Liver (tissue), 9 donors: ENCODE results near the gene NBEA. TPM values are rescaled to one million over a fixed set of nuclear protein-coding genes. Genes with fewer than 3 reads are reported as not detected.

ENCODE experiments used
- DNase-seq: peaks from one replicate; pipeline ENCODE4 v3.0.0-alpha.2; 2017; ENCODE audit warnings: low spot score
- H3K27ac ChIP-seq, 2 donors: one replicate each; pipeline ENCODE4 v1.7.0; 2013; ENCODE audit warnings: inconsistent platforms in 2 of 2, low read length in 2 of 2, control low read depth in 1 of 2, low read depth in 1 of 2, mild to moderate bottlenecking in 1 of 2
- H3K27me3 ChIP-seq, 4 donors: one replicate each; pipeline versions ENCODE4 v1.6.1 to v1.7.0; 2013; ENCODE audit warnings: low read length in 3 of 4, inconsistent platforms in 1 of 4, mild to moderate bottlenecking in 1 of 4, moderate library complexity in 1 of 4; ENCODE audit not compliant: control insufficient read depth in 4 of 4, insufficient read depth in 4 of 4
- H3K36me3 ChIP-seq, 4 donors: one replicate each; pipeline versions ENCODE4 v1.6.1 to v1.7.0; 2013; ENCODE audit warnings: low read length in 3 of 4, mild to moderate bottlenecking in 3 of 4, low read depth in 1 of 4, moderate library complexity in 1 of 4; ENCODE audit not compliant: control insufficient read depth in 4 of 4, insufficient read depth in 3 of 4
- H3K4me1 ChIP-seq, 4 donors: one replicate each; pipeline versions ENCODE4 v1.6.1 to v1.7.0; 2013; ENCODE audit warnings: low read length in 3 of 4, mild to moderate bottlenecking in 3 of 4, moderate library complexity in 1 of 4; ENCODE audit not compliant: control insufficient read depth in 4 of 4, insufficient read depth in 4 of 4
- H3K4me3 ChIP-seq, 3 donors: one replicate each; pipeline versions ENCODE4 v1.6.1 to v1.7.0; 2013; ENCODE audit warnings: low read length in 3 of 3, control low read depth in 1 of 3, low read depth in 1 of 3, mild to moderate bottlenecking in 1 of 3
- H3K9ac ChIP-seq, 2 donors: one replicate each; pipeline ENCODE4 v1.7.0; 2013; ENCODE audit warnings: low read length in 2 of 2, mild to moderate bottlenecking in 2 of 2, moderate library complexity in 2 of 2, control low read depth in 1 of 2, low read depth in 1 of 2
- H3K9me3 ChIP-seq, 4 donors: one replicate each; pipeline versions ENCODE4 v1.6.1 to v1.7.0; 2013; ENCODE audit warnings: low read length in 3 of 4; ENCODE audit not compliant: control insufficient read depth in 4 of 4
- EGR1 ChIP-seq, 2 donors: IDR thresholded peaks; 2 replicates each; pipeline ENCODE4 v1.6.1; 2016 to 2018; ENCODE audit warnings: antibody characterized with exemption in 2 of 2, low read depth in 2 of 2
- HNF4A ChIP-seq, 2 donors: conservative IDR thresholded peaks; 2 replicates each; pipeline ENCODE4 v1.6.1; 2016; ENCODE audit warnings: antibody characterized with exemption in 2 of 2, mild to moderate bottlenecking in 2 of 2
- JUND ChIP-seq, 2 donors: IDR thresholded peaks; 2 replicates each; pipeline ENCODE4 v1.6.1; 2016; ENCODE audit warnings: antibody characterized with exemption in 2 of 2
- MAX ChIP-seq: IDR thresholded peaks from 2 replicates; pipeline ENCODE4 v1.6.1; 2016; ENCODE audit warnings: antibody characterized with exemption
- NR2F2 ChIP-seq: IDR thresholded peaks from 2 replicates; pipeline ENCODE4 v1.6.1; 2016; ENCODE audit warnings: antibody characterized with exemption
- RAD21 ChIP-seq, 2 donors: IDR thresholded peaks; 2 replicates each; pipeline ENCODE4 v1.6.1; 2016; ENCODE audit warnings: antibody characterized with exemption in 2 of 2, mild to moderate bottlenecking in 2 of 2
- REST ChIP-seq: IDR thresholded peaks from 2 replicates; pipeline ENCODE4 v1.6.1; 2016; ENCODE audit warnings: antibody characterized with exemption, mild to moderate bottlenecking
- SP1 ChIP-seq: IDR thresholded peaks from 2 replicates; pipeline ENCODE4 v1.6.1; 2018; ENCODE audit warnings: antibody characterized with exemption, mild to moderate bottlenecking
- TAF1 ChIP-seq: conservative IDR thresholded peaks from 2 replicates; pipeline ENCODE4 v1.6.1; 2016; ENCODE audit warnings: antibody characterized with exemption, mild to moderate bottlenecking
- ZBTB33 ChIP-seq: IDR thresholded peaks from 2 replicates; pipeline ENCODE4 v1.6.1; 2016; ENCODE audit warnings: antibody characterized with exemption
- WGBS: extraction: QIAGEN DNeasy Blood & Tissue Kit; methylation state at CpG from one replicate; pipeline ENCODE4 v1.1.7; 2013; 5-methylcytosine and 5-hydroxymethylcytosine counted together
- polyA plus RNA-seq, 2 donors: library from polyadenylated mRNA; stranded (reverse) in 1 of 2; unstranded in 1 of 2; fragments of 200-250 nt in 1 of 2; fragments of >200 nt in 1 of 2; fragmentation: Nextera tagmentation in 1 of 2; extraction: Ambion mirVana in 1 of 2; gene quantifications; one replicate each; pipeline versions ENCODE4 v1.2.1 to v1.2.3, GENCODE V29; 2013 to 2015
- total RNA-seq, 2 donors: library from RNA; depleted of rRNA; stranded (reverse); fragments of >200 nt; gene quantifications; one replicate each; pipeline ENCODE4 v1.2.3, GENCODE V29; 2014
- donor health status: healthy.
- donor health status: healthy.
- donor health status: healthy.
- donor health status: healthy.
- donor health status: healthy.

The NBEA gene
- total and polyA plus RNA-seq, 4 donors: 0.24 to 3.5 (median 1.4) TPM

GRCh38 chr13:35716186-35716585 lies 774.1 kb downstream of the NBEA start:
- H3K9me3 ChIP-seq: no peaks in the 10 kb centered on the region
- H3K9ac ChIP-seq: no peak overlapping the region
- no peak overlapping the region for H3K27ac ChIP-seq
- DNase-seq: no peak
- TF ChIP-seq NR2F2: no peak
- TF ChIP-seq EGR1 (IDR thresholded peaks at IDR 0.05; ENCODE audit: low read depth in 2 of 2): no peak
- TF ChIP-seq MAX: no peak
- TF ChIP-seq REST: no peak
- H3K36me3 ChIP-seq: no peaks in the 10 kb centered on the region
- no peak overlapping the region for H3K4me3 ChIP-seq
- H3K4me1 ChIP-seq: peaks cover 0 to 2% (median 0%) of the 10 kb centered on the region in 4 donors
- 75% methylated on average over 4 of the region's 4 CpGs for WGBS
- peaks cover 0 to 4% (median 0%) of the 10 kb centered on the region in 4 donors for H3K27me3 ChIP-seq

GRCh38 chr13:35716729-35717128 lies 774.7 kb downstream of the NBEA start:
- Histone ChIP-seq H3K4me1 (peaks cover 0 to 2% (median 0%) of the 10 kb centered on the region in 4 donors), H3K9me3 (no peaks in the 10 kb centered on the region), H3K36me3 (no peaks in the 10 kb centered on the region), H3K27me3 (peaks cover 0 to 4% (median 0%) of the 10 kb centered on the region in 4 donors), H3K9ac (no peak overlapping the region), H3K4me3 (no peak overlapping the region), H3K27ac (no peak overlapping the region)
- WGBS: 91% methylated on average over 15 of the region's 15 CpGs
- TF ChIP-seq TAF1: no peak
- no peak for TF ChIP-seq MAX
- no peak for TF ChIP-seq HNF4A (conservative IDR thresholded peaks at IDR 0.05)
- TF ChIP-seq RAD21 (IDR thresholded peaks at IDR 0.05): no peak
- no peak for DNase-seq

GRCh38 chr13:35718084-35718483 lies 776.0 kb downstream of the NBEA start:
- Histone ChIP-seq H3K9me3 (no peaks in the 10 kb centered on the region), H3K27me3 (peaks cover 0 to 4% (median 0%) of the 10 kb centered on the region in 4 donors), H3K27ac (no peak overlapping the region), H3K4me3 (no peak overlapping the region), H3K36me3 (no peaks in the 10 kb centered on the region), H3K4me1 (peaks cover 0 to 2% (median 0%) of the 10 kb centered on the region in 4 donors), H3K9ac (no peak overlapping the region)
- 59% methylated on average over 5 of the region's 5 CpGs for WGBS
- no peak for DNase-seq
- TF ChIP-seq SP1 (no peak), JUND (IDR thresholded peaks at IDR 0.05) (no peak), HNF4A (conservative IDR thresholded peaks at IDR 0.05) (no peak), ZBTB33 (no peak)
